HG03060 (cell line): Measurements from ENCODE around the gene SLC4A7.
"Not testable (repeated sequence)": the region's sequence is repeated elsewhere in the genome, so short reads cannot be mapped to it uniquely, and the experiment has no call there.

ENCODE experiments used
- ATAC-seq: cut with Tn5 transposase; IDR thresholded peaks from one replicate; pipeline ENCODE4 v1.9.1; 2021; ENCODE audit warnings: low read depth, moderate number of reproducible peaks; ENCODE audit not compliant: unreplicated experiment

SLC4A7 gene

GRCh38 chr3:27484015-27484844 is at the start of gene SLC4A7:
Gene SLC4A7 (minus strand): TSS chr3:27484384. CDS start chr3:27484126, 258 bp downstream.
- peak; percentile 78 for ATAC-seq

- ATAC-seq = no peak
Measured at GRCh38 chr3:27533261-27533607, 49.0 kb upstream of the SLC4A7 start.

GRCh38 chr3:27532426-27533260 is 48.5 kb upstream of the SLC4A7 start:
- no peak for ATAC-seq

GRCh38 chr3:27531193-27531751 is 47.1 kb upstream of the SLC4A7 start:
- not testable (repeated sequence) for ATAC-seq

GRCh38 chr3:27528791-27529190 is 44.6 kb upstream of the SLC4A7 start:
- ATAC-seq = no peak

GRCh38 chr3:27526614-27527315 is 42.6 kb upstream of the SLC4A7 start:
- ATAC-seq = no peak

GRCh38 chr3:27521872-27522265 is 37.7 kb upstream of the SLC4A7 start:
- no peak for ATAC-seq

GRCh38 chr3:27521179-27521871 is 37.1 kb upstream of the SLC4A7 start:
- no peak for ATAC-seq

GRCh38 chr3:27511724-27512422 is 27.7 kb upstream of the SLC4A7 start:
- ATAC-seq = no peak

- no peak for ATAC-seq
Measured at GRCh38 chr3:27509376-27509775, 25.2 kb upstream of the SLC4A7 start.

- no peak for ATAC-seq
Measured at GRCh38 chr3:27508424-27508823, 24.2 kb upstream of the SLC4A7 start.

GRCh38 chr3:27507515-27508266 is 23.5 kb upstream of the SLC4A7 start:
- no peak for ATAC-seq

- no peak for ATAC-seq
Measured at GRCh38 chr3:27507111-27507510, 22.9 kb upstream of the SLC4A7 start.

GRCh38 chr3:27504749-27505148 is 20.6 kb upstream of the SLC4A7 start:
- ATAC-seq = no peak

GRCh38 chr3:27503526-27503925 is 19.3 kb upstream of the SLC4A7 start:
- no peak for ATAC-seq

- no peak for ATAC-seq
Measured at GRCh38 chr3:27501759-27502158, 17.6 kb upstream of the SLC4A7 start.

- ATAC-seq = no peak
Measured at GRCh38 chr3:27500986-27501385, 16.8 kb upstream of the SLC4A7 start.

- no peak for ATAC-seq
Measured at GRCh38 chr3:27500035-27500434, 15.9 kb upstream of the SLC4A7 start.

- ATAC-seq = no peak
Measured at GRCh38 chr3:27494784-27495183, 10.6 kb upstream of the SLC4A7 start.
